Mesothelial cell of epicardium (in vitro differentiated cells): Measurements from ENCODE around the gene EIF4H. TPM values are rescaled to one million over a fixed set of nuclear protein-coding genes. Genes with fewer than 3 reads are reported as not detected.

Source experiments
- DNase-seq, 2 experiments: peaks; one replicate each; pipeline ENCODE4 v3.0.0; 2021; ENCODE audit warnings: low spot score in 2 of 2; ENCODE audit not compliant: unreplicated experiment in 2 of 2
- H3K27ac Mint-ChIP-seq: 2 replicates; pipeline ENCODE4 v1.8.0; 2021; ENCODE audit warnings: mixed read lengths
- H3K27me3 Mint-ChIP-seq: 2 replicates; pipeline ENCODE4 v1.8.0; 2021; ENCODE audit warnings: low read depth, mixed read lengths
- H3K36me3 Mint-ChIP-seq: 2 replicates; pipeline ENCODE4 v1.8.0; 2021; ENCODE audit warnings: mixed read lengths
- H3K4me1 Mint-ChIP-seq: 2 replicates; pipeline ENCODE4 v1.8.0; 2021; ENCODE audit warnings: mixed read lengths
- H3K4me3 Mint-ChIP-seq: 2 replicates; pipeline ENCODE4 v1.8.0; 2021; ENCODE audit warnings: mild to moderate bottlenecking, moderate library complexity, mixed read lengths
- H3K9me3 Mint-ChIP-seq: 2 replicates; pipeline ENCODE4 v1.8.0; 2021; ENCODE audit warnings: mixed read lengths
- CTCF ChIP-seq: fragments of 200-600 bp; sonication (generic); IDR thresholded peaks from one replicate; pipeline ENCODE4 v1.5.0; 2021; ENCODE audit warnings: antibody characterized with exemption; ENCODE audit not compliant: unreplicated experiment
- microRNA-seq: library from miRNA; unstranded; fragments of <30 nt; microRNA quantifications from one replicate; pipeline ENCODE4 v1.2.0, GENCODE V29; 2021; ENCODE audit warnings: inconsistent platforms, mixed read lengths
- total RNA-seq: library from RNA; stranded (reverse); gene quantifications from 3 replicates; pipeline ENCODE4 v1.2.1, GENCODE V29; 2021

Gene EIF4H
- total RNA-seq, 1 donor from 2014 or later = 270 TPM

GRCh38 chr7:74235518-74236268 lies 61.5 kb downstream of the EIF4H start:
- Mint-ChIP-seq H3K9me3 (no peaks in the 10 kb centered on the region), H3K27ac (no peak overlapping the region), H3K36me3 (peaks cover 32% of the 10 kb centered on the region)

DNA sequence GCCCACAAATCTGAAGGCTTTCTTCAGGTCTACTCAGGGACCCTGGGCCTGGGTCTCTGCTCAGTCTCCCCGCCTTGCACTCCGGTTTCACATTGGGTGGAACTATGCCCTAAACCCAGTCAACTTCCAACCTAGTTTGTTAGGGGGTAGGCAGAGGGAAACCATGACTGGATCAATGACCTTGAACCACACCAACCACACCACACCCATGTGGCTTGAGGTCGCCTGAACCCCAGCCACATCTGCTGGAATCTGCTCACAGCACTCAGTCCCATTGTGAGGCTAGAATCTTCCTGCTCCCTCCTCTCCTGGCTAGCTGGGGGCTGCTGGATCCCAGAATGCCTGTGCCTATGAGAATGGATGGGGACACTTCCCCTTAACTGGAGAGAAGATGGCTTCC lies 62.1 kb downstream of the EIF4H start:
- Mint-ChIP-seq H3K9me3 (no peaks in the 10 kb centered on the region), H3K27ac (no peak overlapping the region), H3K4me1 (no peaks in the 10 kb centered on the region), H3K27me3 (no peaks in the 10 kb centered on the region), H3K36me3 (peaks cover 29% of the 10 kb centered on the region), H3K4me3 (no peak overlapping the region)
- no peak for DNase-seq
- TF ChIP-seq CTCF = no peak

More at GRCh38 chr7:74235518-74236268, 61.5 kb downstream of the EIF4H start:
- Mint-ChIP-seq H3K27me3 (no peaks in the 10 kb centered on the region), H3K4me3 (no peak overlapping the region), H3K4me1 (no peaks in the 10 kb centered on the region)
- no peak for TF ChIP-seq CTCF
- DNase-seq = no peak

- no peak overlapping the region for H3K27ac Mint-ChIP-seq
- no peak for DNase-seq
- H3K9me3 Mint-ChIP-seq = no peaks in the 10 kb centered on the region
- TF ChIP-seq CTCF = no peak
- no peaks in the 10 kb centered on the region for H3K4me1 Mint-ChIP-seq
- no peaks in the 10 kb centered on the region for H3K27me3 Mint-ChIP-seq
- H3K4me3 Mint-ChIP-seq = no peak overlapping the region
- peaks cover 29% of the 10 kb centered on the region for H3K36me3 Mint-ChIP-seq
These were observed 66.3 kb downstream of the EIF4H start for GRCh38 chr7:74240482-74240881.

GRCh38 chr7:74242122-74242443 lies 67.9 kb downstream of the EIF4H start:
- Mint-ChIP-seq H3K27ac (no peak overlapping the region), H3K36me3 (peaks cover 34% of the 10 kb centered on the region), H3K4me1 (no peaks in the 10 kb centered on the region), H3K9me3 (no peaks in the 10 kb centered on the region), H3K4me3 (no peak overlapping the region), H3K27me3 (no peaks in the 10 kb centered on the region)
- no peak for DNase-seq
- TF ChIP-seq CTCF = no peak

DNA sequence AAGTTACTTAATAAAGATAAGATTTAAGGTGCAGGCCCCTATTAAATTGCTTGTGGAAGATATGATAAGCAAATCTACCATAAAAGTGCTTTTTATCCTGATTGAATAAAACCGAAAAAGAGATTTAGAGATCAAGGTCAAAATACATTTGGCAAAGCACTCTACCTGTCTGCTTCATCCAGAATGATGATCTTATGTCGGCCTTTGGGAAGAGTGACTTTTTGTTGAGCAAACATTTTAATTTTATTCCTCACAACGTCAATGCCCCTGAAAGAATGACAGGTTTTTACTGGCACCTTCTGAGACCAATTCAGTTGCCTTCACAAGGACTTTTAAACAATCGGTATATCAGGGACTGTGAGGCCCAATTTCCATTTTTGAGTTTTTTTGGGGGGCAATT lies 72.3 kb downstream of the EIF4H start:
- H3K4me1 Mint-ChIP-seq = no peaks in the 10 kb centered on the region
- H3K4me3 Mint-ChIP-seq = no peak overlapping the region
- H3K27me3 Mint-ChIP-seq = no peaks in the 10 kb centered on the region
- no peaks in the 10 kb centered on the region for H3K9me3 Mint-ChIP-seq
- DNase-seq = no peak
- no peak overlapping the region for H3K27ac Mint-ChIP-seq
- no peak for TF ChIP-seq CTCF
- peaks cover 43% of the 10 kb centered on the region for H3K36me3 Mint-ChIP-seq

Small RNA genes within 50 kb of the gene (microRNA-seq; reads per million reads assigned to microRNA genes)
- gene MIR590 = 803 reads per million, percentile 78 among the genes with 10 or more reads in this experiment

Other genes starting within 250 kb of the EIF4H start
- gene ELN, start 146.2 kb upstream of the EIF4H start, total RNA-seq = 32.9 to 37.4 TPM (median 33.2 TPM) in 3 replicates
- 54.6 to 56.0 TPM (median 54.9 TPM) in 3 replicates for gene LIMK1, start 90.6 kb upstream of the EIF4H start, total RNA-seq
- gene LAT2, start 35.6 kb downstream of the EIF4H start, total RNA-seq = 0.34 to 1.0 TPM (median 0.51 TPM) in 3 replicates
- 25.8 to 30.0 TPM (median 25.8 TPM) in 3 replicates for gene RFC2, start 80.0 kb downstream of the EIF4H start, total RNA-seq
- gene CLIP2, start 115.1 kb downstream of the EIF4H start, total RNA-seq = 34.1 to 40.8 TPM (median 40.2 TPM) in 3 replicates